PC-9 (cell line): ENCODE results near the gene ABCC6. TPM values are rescaled to one million over a fixed set of nuclear protein-coding genes. Genes with fewer than 3 reads are reported as not detected.

Source experiments
- BruUV-seq: library from RNA; stranded (reverse); fragments of 400-500 nt; replicated peaks from 2 replicates; lab custom pipeline; 2021; lab: Mats Ljungman, UMichigan
- CTCF ChIA-PET: fragments of 300-600 bp; sonication (Branson Sonifier 250); formaldehyde crosslinking; loops from one replicate; lab custom pipeline; 2022; ENCODE audit warnings: antibody characterized with exemption; lab: Charles Lee
- POLR2A ChIA-PET: fragments of 300-600 bp; sonication (Branson Sonifier 250); formaldehyde crosslinking; loops from one replicate; lab custom pipeline; 2022; ENCODE audit warnings: antibody characterized with exemption; ENCODE audit not compliant: unreplicated experiment; lab: Charles Lee
- DNase-seq, 2 experiments: peaks; one replicate each; pipeline versions ENCODE4 v3.0.0 to v3.0.0-alpha.2; 2015 to 2022; ENCODE audit warnings: mixed read lengths in 1 of 2
- H2AFZ ChIP-seq: fragments of 200-600 bp; sonication (generic); 2 replicates; pipeline ENCODE4 v1.8.1; 2017; ENCODE audit warnings: antibody characterized with exemption
- H3F3A ChIP-seq: fragments of 200-600 bp; sonication (generic); 2 replicates; pipeline ENCODE4 v1.8.1; 2017; ENCODE audit warnings: antibody characterized with exemption, mild to moderate bottlenecking, low read depth; ENCODE audit not compliant: insufficient read depth
- H3K27ac ChIP-seq: fragments of 200-600 bp; sonication (generic); 2 replicates; pipeline ENCODE4 v1.6.1; 2016; ENCODE audit warnings: mixed run types
- H3K27me3 ChIP-seq: fragments of 200-600 bp; sonication (generic); 2 replicates; pipeline ENCODE4 v1.6.1; 2016; ENCODE audit warnings: low read depth, mixed run types; ENCODE audit not compliant: insufficient read depth
- H3K36me3 ChIP-seq: fragments of 200-600 bp; sonication (generic); 2 replicates; pipeline ENCODE4 v1.6.1; 2016; ENCODE audit warnings: low read depth, mixed run types
- H3K4me1 ChIP-seq: fragments of 200-600 bp; sonication (generic); replicated peaks from 2 replicates; pipeline ENCODE4 v1.6.1; 2016; ENCODE audit warnings: mixed run types; ENCODE audit not compliant: insufficient read depth
- H3K4me2 ChIP-seq: fragments of 200-600 bp; sonication (generic); 2 replicates; pipeline ENCODE4 v1.6.1; 2017; ENCODE audit warnings: mixed run types
- H3K4me3 ChIP-seq: fragments of 200-600 bp; sonication (generic); 2 replicates; pipeline ENCODE4 v1.6.1; 2016; ENCODE audit warnings: mixed run types
- H3K79me2 ChIP-seq: fragments of 200-600 bp; sonication (generic); 2 replicates; pipeline ENCODE4 v1.6.1; 2017; ENCODE audit warnings: low read depth, mixed run types
- H3K9me2 ChIP-seq: fragments of 200-600 bp; sonication (generic); 2 replicates; pipeline ENCODE4 v1.8.1; 2017; ENCODE audit warnings: mild to moderate bottlenecking; ENCODE audit not compliant: insufficient read depth
- H3K9me3 ChIP-seq: fragments of 200-600 bp; sonication (generic); 2 replicates; pipeline ENCODE4 v1.8.1; 2016; ENCODE audit warnings: low read depth; ENCODE audit not compliant: insufficient read depth
- H4K20me1 ChIP-seq: fragments of 200-600 bp; sonication (generic); 2 replicates; pipeline ENCODE4 v1.8.1; 2017; ENCODE audit not compliant: insufficient read depth
- CTCF ChIP-seq: fragments of 200-600 bp; sonication (generic); conservative IDR thresholded peaks from 2 replicates; pipeline ENCODE4 v1.6.1; 2017; ENCODE audit warnings: mixed run types, antibody characterized with exemption, mild to moderate bottlenecking, moderate library complexity
- EZH2 ChIP-seq: fragments of 200-600 bp; sonication (generic); IDR thresholded peaks from 2 replicates; pipeline ENCODE4 v1.8.0; 2017; ENCODE audit warnings: antibody characterized with exemption, low read depth
- intact Hi-C: fragments of 100-400 bp; cut with micrococcal nuclease; formaldehyde crosslinking; loops from one replicate; pipeline ENCODE4 v1.10.0; 2022; ENCODE audit not compliant: unreplicated experiment
- total RNA-seq: library from RNA; stranded (reverse); gene quantifications from 2 replicates; pipeline ENCODE4 v1.2.3, GENCODE V29; 2021

ABCC6 gene
- total RNA-seq, 1 experiment from 2014 or later = 2.8 TPM

GRCh38 chr16:16178455-16179162 is 44.7 kb downstream of the ABCC6 start:
- H3K9me2 ChIP-seq = no peaks in the 10 kb centered on the region
- DNase-seq = no peak
- H3K27ac ChIP-seq = no peak overlapping the region
- H4K20me1 ChIP-seq = no peaks in the 10 kb centered on the region
- H3K27me3 ChIP-seq = no peaks in the 10 kb centered on the region
- TF ChIP-seq EZH2 (no peak), CTCF (no peak)
- no peaks in the 10 kb centered on the region for H3K9me3 ChIP-seq
- CTCF ChIA-PET = no interaction called here
- H3K4me3 ChIP-seq = no peak overlapping the region
- H2AFZ ChIP-seq = no peak overlapping the region
- H3K79me2 ChIP-seq = no peaks in the 10 kb centered on the region
- intact Hi-C loops = no loop called here
- no peaks in the 10 kb centered on the region for H3K4me1 ChIP-seq
- no peaks in the 10 kb centered on the region for H3F3A ChIP-seq
- no peak overlapping the region for H3K4me2 ChIP-seq
- POLR2A ChIA-PET = no interaction called here
- no TSS peak for BruUV-seq
- H3K36me3 ChIP-seq = no peaks in the 10 kb centered on the region

- BruUV-seq = no TSS peak
- no peaks in the 10 kb centered on the region for H3K36me3 ChIP-seq
- H3K9me2 ChIP-seq = no peaks in the 10 kb centered on the region
- no peak overlapping the region for H3K4me3 ChIP-seq
- POLR2A ChIA-PET = no interaction called here
- CTCF ChIA-PET = no interaction called here
- TF ChIP-seq CTCF (no peak), EZH2 (no peak)
- H3K79me2 ChIP-seq = no peaks in the 10 kb centered on the region
- H3K4me2 ChIP-seq = no peak overlapping the region
- H3K4me1 ChIP-seq = no peaks in the 10 kb centered on the region
- no peak overlapping the region for H3K27ac ChIP-seq
- intact Hi-C loops = no loop called here
- no peak for DNase-seq
- H4K20me1 ChIP-seq = no peaks in the 10 kb centered on the region
- no peaks in the 10 kb centered on the region for H3K27me3 ChIP-seq
- H2AFZ ChIP-seq = no peak overlapping the region
- H3K9me3 ChIP-seq = no peaks in the 10 kb centered on the region
- no peaks in the 10 kb centered on the region for H3F3A ChIP-seq
Measured at GRCh38 chr16:16176328-16176727, 47.0 kb downstream of the ABCC6 start.

- intact Hi-C loops = no loop called here
- Histone ChIP-seq H4K20me1 (no peaks in the 10 kb centered on the region), H3F3A (no peaks in the 10 kb centered on the region), H3K4me2 (no peak overlapping the region), H3K27ac (no peak overlapping the region), H3K4me1 (no peaks in the 10 kb centered on the region), H3K79me2 (no peaks in the 10 kb centered on the region), H3K9me2 (no peaks in the 10 kb centered on the region), H3K27me3 (no peaks in the 10 kb centered on the region), H2AFZ (no peak overlapping the region), H3K36me3 (no peaks in the 10 kb centered on the region), H3K9me3 (no peaks in the 10 kb centered on the region), H3K4me3 (no peak overlapping the region)
- POLR2A ChIA-PET = no interaction called here
- no TSS peak for BruUV-seq
- no peak for DNase-seq
- TF ChIP-seq CTCF (no peak), EZH2 (no peak)
- CTCF ChIA-PET = no interaction called here
Measured at GRCh38 chr16:16175296-16175695, 48.0 kb downstream of the ABCC6 start.
